Eye (tissue), 1 donor: ENCODE results near the gene STK16.
A peak's percentile ranks its signal among the peaks of the same experiment; 100 is the strongest.
"Not testable (repeated sequence)": the region's sequence is repeated elsewhere in the genome, so short reads cannot be mapped to it uniquely, and the experiment has no call there.

Experiments used
- DNase-seq: peaks from one replicate; pipeline ENCODE4 v3.0.0-alpha.2; 2015

Gene STK16, protein sequence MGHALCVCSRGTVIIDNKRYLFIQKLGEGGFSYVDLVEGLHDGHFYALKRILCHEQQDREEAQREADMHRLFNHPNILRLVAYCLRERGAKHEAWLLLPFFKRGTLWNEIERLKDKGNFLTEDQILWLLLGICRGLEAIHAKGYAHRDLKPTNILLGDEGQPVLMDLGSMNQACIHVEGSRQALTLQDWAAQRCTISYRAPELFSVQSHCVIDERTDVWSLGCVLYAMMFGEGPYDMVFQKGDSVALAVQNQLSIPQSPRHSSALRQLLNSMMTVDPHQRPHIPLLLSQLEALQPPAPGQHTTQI

DNA sequence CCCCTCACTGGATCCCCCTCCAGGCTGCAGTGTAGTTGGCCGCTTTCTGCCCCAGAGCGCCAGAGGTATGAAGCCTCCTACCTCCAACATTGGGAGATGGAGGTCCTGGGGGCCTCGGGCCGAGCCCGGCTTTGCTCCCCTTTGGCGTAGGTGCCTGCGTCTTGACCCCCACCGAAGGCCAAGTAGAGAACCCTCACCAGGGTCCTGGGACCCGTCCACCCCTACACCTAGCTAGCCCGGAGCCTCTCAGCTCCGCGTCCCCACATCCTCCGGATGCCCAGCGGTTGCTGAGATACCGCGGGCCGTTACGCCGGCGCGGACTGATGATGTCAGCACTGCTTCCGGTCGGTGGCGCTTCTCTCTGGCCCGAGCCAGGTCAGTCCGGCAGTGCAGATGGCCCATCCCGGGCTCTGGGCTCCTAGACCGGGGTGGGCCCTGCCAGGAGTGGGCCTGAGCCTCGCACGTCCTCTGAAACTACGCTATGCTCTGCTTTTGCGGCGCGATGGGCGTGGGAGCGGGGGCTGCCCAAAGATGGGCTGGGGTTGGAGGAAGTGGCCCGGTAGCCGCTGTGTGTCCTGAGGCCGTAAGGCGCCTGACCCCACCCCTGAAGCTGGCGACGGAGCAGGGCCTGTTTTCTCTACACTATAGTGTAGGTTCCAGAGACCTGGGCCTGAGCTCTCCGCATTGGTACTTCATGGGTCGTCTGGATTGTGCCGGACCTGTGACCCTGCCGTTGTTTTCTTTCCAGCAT lies at the start of gene STK16, which contains the start of gene GLB1L:
Gene STK16 (plus strand): TSS at position 332 of the 751 bp plus-strand sequence. CDS start 521 bp downstream, outside the sequence.
Gene GLB1L (minus strand): TSS at position 297 of the 751 bp plus-strand sequence. CDS start 1,871 bp downstream, outside the sequence.
- DNase-seq, result peak; percentile 98

DNA sequence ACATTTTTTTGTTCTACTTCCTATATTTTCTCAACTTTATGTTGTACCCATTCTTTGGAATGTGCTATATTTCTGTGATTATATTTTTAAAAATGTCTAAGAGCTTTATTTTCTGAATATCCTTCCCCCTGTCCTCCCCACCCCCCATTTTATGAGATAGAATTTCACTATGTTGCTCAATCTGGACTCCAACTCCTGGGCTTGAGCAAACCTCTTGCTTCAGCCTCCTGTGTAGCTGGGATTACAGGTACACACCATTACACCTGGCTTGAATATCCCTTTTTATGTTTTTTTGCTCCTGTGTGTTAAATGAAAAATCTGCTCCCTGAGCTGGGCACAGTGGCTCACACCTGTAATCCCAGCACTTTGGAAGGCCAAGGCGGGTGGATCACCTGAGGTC lies 47.9 kb upstream of the STK16 start:
- DNase-seq, result no peak

DNA sequence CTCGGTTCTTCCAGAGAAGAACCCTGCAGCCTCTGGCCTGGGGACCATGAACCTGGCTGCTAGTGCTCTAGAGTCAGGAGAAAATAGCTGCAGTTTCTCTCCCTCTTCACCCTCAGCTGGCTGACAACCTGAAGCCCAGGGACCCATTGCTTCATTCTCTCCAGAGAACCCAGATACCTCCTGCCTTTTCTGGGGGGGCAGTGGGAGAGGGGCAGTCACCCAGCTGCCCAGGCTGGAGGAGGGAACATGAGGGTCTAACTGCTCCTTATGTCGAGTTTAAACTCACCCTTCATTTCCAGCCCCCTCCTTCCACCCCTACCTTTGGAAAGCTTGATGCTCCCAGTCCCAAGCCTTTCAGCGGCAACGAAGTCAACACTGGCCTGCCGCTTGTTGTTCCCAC lies 46.3 kb upstream of the STK16 start:
- DNase-seq, result no peak

DNA sequence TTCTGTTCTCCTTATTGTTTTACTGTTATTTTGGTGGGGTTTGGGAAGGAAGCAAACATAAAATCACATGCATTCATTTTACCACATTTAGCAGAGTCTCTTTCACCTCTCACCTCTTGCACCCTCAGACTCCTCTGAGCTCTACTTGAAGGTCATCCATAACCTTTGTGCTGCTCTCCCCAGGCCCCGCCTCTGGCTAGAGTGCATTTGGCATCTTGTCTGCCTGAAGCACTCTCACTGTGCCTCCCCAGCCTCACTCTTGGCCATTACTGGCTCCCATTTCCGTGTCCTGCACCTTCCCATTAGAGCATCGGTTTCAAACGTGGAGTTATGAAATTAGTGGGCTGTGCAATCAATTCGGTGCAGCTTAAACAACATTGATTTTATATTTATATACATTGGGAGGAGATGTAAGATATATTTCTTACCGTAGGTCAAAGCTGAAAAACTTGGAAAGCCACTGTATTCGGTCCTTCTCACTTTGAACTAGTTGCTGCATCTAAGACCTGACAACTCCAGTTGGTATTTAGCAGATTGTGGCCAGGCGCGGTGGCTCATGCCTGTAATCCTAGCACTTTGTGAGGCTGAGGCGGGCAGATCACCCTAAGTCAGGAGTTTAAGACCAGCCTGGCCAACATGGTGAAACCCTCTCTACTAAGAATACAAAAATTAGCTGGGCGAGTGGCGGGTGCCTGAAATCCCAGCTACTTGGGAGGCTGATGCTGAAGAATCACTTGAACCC lies 45.6 kb upstream of the STK16 start:
- no peak for DNase-seq

DNA sequence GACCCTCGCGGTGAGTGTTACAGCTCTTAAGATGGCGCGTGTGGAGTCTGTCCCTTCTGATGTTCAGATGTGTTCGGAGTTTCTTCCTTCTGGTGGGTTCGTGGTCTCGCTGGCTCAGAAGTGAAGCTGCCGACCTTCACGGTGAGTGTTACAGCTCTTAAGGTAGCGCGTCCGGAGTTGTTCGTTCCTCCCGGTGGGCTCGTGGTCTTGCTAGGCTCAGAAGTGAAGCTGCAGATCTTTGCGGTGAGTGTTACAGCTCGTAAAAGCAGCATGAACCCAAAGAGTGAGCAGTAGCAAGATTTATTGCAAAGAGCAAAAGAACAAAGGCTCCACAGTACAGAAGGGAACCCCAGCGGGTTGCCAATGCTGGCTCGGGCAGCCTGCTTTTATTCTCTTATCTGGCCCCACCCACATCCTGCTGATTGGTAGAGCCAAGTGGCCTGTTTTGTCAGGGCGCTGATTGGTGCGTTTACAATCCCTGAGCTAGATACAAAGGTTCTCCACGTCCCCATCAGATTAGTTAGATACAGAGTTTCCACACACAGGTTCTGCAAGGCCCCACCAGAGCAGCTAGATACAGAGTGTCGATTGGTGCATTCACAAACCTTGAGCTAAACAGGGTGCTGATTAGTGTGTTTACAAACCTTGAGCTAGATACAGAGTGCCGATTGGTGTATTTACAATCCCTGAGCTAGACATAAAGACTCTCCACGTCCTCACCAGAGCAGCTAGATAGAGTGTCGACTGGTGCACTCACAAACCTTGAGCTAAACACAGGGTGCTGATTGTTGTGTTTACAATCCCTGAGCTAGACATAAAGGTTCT lies 44.6 kb upstream of the STK16 start:
- not testable (repeated sequence) for DNase-seq

DNA sequence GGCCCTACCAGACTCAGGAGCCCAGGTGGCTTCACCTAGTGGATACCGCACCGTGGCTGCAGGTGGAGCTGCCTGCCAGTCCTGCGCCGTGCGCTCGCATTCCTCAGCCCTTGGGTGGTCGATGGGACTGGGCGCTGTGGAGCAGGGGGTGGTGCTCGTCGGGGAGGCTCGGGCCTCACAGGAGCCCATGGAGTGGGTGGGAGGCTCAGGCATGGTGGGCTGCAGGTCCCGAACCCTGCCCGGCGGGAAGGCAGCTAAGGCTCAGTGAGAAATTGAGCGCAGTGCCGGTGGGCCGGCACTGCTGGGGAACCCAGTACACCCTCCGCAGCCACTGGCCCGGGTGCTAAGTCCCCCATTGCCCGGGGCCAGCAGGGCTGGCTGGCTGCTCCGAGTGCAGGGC lies 43.9 kb upstream of the STK16 start:
- not testable (repeated sequence) for DNase-seq

DNA sequence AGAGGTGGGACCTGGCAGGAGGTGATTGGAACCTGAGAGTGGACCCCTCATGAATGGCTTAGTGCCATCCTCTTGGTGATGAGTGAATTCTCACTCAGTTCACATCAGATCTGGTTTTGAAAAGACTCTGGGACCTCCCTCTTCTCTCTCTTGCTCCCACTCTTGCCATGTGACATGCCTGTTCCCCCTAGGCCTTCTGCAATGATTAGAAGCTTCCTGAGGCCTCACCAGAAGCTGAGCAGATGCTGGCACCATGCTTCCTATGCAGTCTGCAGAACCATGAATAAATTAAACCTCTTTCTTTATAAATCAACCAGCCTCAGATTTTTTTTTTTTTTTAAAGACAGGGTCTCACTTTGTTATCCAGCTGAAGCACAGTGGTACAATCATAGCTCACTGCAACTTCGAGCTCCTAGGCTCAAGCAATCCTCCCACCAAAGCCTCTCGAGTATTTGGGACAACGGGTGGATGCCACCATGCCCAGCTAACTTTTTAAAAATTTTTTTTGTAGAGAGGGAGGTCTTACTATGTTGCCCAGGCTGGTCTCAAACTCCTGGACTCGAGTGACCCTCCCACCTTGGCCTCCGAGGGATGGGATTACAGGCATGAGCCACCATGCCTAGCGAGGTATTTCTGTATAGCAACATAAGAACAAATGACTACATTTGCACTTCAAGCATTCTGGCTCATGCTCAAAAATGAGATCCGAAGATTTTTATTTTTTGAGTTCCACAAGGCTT lies 40.7 kb upstream of the STK16 start:
- no peak for DNase-seq

DNA sequence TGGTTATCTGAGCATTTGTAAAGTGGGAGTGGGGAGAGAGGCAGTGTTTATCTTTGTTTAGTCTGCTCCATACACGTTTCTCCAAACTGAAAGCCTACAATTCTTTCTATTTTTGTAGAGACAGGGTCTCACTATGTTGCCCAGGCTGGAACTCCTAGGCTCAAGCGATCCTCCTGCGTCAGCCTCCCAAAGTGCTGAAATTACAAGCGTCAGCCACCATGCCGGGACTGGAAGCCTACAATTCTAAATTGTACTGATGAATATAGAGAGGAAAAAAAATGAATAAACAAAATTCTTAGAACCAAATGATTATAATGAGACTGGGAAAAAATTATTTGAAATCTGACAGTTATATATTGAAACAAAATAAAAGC lies 40.1 kb upstream of the STK16 start:
- DNase-seq, result no peak

DNA sequence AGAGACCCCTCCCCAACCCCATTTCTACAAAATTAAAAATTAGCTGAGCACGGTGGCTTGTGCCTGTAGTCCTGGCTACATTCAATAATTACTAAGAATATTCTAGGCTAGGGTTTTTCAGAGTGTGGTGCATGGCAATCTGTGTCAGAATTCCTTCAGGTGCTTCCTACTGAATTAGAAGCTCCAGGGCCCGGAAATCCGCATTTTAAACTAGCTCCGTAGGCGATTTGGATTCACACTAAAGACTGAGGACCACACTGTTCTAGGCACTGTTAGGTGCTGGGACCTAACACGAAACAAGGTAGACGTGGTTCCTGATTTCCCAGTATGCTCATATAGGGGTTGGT lies 39.3 kb upstream of the STK16 start:
- no peak for DNase-seq

DNA sequence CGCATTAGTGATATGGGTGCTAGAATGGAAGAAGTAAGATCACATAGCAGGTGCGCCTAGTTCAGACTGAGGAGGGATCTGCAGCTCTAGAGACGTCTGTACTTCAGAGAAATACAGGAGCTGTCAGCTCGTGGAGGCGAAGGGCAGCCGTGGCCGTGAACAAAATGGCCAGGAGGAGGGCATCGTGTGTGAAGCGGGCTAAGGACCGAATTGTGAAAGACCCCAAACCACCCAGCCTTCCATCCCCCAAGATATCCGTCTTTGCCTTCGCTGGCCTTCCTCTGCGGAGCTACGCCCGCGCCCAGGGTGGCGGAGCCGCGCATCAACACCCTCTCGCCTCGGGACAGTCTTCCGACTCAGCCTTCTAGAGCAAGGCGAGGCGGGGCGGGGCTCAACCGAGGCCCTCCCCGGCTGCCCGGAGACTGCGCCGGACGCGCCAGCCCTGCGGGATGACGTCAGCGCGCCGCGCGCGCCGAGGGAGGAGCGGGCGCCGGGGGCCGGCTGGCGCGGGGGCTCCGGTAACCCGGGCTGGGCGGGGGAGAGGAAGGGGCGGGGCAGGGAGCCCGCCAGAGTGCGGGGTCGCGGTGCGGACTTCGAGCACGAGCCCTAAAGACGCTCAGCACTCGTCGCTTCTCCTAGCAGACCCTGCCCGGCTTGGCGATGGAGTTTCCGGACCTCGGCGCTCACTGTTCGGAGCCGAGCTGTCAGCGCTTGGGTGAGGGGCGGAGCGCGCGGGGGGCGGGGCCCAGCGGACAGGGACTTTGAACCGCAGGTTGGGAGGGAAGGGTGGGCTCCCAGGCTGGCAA lies 38.7 kb upstream of the STK16 start, which contains the start of gene ZFAND2B:
Gene ZFAND2B (plus strand): TSS at position 455 of the 806 bp plus-strand sequence. CDS start 206 bp downstream, at position 661.
- peak; percentile 98 for DNase-seq

DNA sequence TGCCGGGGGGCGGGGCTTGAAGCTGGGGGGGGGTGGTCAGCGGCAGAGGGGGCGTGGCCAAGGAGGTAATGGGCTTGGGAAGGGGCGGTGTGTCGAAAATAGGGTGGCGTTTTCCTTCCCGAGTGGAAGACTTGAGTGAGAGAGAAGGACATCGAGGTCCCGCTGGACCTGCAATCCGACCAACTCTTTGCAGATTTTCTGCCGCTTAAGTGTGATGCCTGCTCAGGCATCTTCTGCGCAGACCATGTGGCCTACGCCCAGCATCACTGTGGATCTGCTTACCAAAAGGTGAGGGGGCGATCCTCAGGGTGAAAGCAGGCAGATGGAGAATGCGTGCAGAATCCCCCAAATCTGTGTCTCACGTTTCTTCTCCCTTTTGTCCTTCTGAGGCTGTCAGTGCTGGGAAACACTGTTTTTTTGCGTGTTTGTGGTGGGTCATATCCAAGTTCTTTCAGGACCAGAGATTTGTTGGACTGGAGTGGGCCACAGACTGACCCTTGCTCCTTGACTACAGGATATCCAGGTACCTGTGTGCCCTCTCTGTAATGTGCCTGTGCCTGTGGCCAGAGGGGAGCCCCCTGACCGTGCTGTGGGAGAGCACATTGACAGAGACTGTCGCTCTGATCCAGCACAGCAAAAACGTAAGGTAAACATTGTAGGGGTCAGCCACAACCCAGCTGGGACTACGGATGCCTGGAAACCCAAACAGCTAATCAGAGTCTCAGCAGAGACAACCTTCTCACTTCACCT lies 38.0 kb upstream of the STK16 start:
- no peak for DNase-seq

DNA sequence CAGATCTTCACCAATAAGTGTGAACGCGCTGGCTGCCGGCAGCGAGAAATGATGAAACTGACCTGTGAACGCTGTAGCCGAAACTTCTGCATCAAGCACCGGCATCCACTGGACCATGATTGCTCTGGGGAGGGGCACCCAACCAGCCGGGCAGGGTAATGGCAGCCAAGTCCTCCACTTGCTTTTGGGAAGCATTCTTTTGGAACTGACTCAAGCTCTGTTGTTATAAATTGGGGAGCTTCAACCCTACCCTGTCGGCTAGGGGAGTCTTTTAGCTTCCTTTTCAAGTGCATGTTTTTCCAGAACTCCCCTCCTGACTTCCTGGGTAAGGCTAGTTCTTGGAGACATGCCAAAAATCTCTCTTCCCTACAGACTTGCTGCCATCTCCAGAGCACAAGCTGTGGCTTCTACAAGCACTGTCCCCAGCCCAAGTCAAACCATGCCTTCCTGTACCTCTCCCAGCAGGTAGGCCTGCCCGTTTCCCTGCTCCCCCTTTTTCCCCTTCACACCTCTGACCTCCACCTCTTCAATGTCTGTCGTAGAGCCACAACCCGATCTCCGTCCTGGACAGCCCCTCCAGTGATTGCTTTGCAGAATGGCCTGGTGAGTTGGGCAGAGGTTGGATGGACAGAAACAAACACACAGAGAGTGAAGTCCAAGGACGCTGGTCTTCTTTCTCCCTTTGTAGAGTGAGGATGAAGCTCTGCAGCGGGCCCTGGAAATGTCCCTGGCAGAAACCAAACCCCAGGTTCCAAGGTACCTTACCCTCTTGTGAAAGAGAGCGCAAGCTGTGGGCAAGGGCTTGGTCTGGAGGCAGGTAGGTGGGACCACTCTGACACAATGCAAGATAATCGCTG lies 37.2 kb upstream of the STK16 start:
- DNase-seq, result no peak

DNA sequence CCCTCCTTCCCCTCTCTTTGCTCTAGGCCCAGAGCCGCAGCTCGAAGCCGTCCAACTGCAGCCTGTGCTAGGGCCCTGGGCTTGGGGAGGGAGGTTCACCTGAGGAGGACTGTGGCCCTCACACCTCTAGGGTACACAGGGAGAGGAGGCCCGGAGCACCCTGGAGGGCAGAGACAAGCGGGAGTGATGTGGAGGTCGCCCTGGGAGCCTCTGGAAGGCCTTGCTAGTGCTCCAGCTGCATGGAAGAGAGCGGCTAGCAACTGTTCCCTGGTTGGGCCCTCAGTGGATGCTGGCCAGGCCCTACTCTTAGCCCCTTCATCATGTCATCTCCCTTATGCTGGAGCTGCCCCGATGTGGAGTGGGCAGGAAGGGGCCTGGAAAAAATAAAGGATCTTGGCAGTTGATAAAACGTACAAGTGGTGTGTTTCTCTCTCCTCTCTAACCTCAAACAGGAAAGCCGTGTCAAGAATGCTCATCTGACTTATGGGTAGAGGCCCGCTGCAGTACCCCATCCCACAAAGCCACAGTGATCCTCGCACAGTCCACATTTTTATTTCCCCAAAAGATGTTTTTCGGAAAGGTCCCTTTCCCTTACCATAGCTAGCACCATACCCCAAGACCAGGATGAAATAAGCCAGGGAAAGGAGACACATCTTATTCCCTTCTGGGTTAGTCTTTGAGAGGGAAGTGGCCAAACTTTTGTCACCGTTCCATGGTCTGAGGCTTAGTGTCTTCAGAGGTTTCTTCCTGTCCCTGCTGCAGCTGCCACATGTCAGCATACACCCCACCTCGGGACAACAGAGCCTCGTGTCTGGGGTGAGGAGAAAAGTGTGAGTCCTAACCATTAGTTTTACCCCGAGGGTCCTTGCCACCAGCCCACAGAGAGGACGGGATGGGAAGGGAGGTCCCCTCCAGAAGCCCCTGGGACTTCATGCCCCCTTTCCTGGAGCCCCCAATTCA lies 35.8 kb upstream of the STK16 start:
- DNase-seq, result no peak

DNA sequence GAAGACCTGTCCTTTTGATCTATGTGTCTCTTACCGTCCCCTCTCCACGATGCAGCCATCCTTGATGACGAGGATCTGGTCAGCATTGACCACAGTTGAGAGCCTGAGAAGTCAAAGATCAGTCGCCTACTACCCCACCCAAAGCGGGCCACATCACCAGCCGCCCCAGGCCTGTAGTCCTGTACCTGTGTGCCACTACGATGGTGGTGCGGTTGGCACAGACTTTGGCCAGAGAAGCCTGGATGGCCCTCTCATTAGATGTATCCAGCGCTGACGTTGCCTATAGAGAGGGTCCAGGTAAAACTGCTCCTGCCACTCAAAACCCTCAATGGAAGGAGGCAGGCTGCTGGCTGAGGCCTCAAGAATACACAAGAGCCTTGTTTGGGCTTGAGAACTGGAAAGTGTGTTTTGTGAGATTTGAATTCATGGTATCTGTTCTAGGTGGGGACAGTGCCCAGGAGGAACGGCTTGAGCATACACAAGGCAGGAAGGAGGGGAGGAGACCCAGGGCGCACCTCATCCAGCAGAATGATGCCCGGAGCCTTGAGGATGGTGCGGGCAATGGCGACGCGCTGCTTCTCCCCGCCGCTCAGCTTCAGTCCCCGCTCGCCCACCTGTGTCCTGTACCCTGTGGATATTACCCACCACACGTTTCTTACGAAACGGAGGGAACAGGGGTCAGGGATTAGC lies 34.9 kb upstream of the STK16 start:
- no peak for DNase-seq

DNA sequence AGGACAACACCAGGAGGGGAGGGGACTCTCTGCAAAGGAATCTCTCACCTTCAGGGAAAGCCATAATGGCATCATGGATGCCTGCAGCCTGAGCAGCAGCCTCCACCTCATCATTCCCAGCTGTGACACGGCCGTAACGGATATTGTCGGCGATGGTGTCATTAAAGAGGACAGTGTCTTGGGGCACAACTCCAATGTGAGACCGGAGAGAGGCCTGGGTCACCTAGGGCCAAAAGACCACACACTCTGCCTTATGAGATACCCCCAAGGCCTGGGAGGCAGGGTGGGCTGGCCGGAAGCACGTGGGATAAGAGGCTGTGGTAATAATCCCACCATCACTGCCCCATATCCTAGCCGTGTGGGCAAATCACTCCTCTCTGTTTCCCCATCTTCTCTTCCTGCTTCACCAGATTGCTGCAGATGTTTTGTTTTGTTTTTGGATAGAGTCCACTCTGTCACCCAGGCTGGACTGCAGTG lies 34.4 kb upstream of the STK16 start:
- DNase-seq, result no peak

DNA sequence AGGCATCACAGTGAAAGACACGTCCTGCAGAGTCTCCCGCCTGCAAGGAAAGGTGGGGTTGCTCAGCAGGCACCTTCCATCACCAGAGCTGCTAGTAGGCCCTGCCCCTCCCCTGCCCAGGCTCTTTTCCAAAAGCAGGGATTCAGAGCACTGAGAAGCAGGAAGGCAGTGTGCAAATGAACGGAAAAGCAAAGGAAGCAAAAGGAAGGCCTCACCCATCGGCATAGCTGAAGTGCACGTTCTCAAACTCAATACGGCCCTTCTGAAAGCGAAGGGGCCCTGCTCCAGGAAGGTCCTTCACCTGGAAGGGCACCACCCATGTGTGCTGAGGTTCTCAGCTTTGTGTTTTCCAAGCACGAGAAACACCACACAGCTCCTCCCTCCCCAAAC lies 32.3 kb upstream of the STK16 start:
- DNase-seq, result no peak

DNA sequence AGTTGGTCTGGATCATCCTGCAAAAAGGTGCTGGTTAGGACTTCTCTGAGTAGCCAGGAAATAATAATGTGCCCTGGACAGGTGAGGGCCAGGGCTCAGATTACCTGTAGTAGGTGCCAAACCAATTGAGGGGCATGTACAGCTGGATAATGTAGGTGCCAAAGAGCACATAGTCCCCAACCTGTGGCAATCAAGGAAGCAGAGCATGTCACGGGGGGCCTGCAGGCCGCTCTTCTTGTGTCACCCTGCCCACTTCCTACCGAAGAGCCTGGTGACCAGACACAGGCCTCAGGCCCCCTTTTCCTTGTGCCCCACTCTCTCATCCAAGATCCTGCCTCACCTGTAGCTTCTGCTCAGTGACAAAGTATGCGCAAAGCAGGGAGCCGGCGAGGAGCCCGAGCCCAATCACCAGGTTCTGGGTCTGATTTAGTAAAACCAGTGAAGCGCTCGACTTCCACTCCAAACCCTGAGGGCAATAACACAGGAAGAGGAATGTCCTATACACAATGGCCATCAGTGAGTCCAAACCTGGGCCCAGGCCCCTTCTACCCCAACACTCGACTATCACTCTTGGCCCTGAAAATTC lies 31.7 kb upstream of the STK16 start:
- no peak for DNase-seq
